Upper lobe of left lung (tissue), 6 donors: ENCODE measurements around the gene CASP10. TPM values are rescaled to one million over a fixed set of nuclear protein-coding genes. Genes with fewer than 3 reads are reported as not detected.
"Not testable (repeated sequence)": the region's sequence is repeated elsewhere in the genome, so short reads cannot be mapped to it uniquely, and the experiment has no call there.

Experiments used
- ATAC-seq, 2 donors: fragments of 200-7000 bp; cut with Tn5 transposase; one replicate each; pipeline ENCODE4 v1.9.1; 2022; ENCODE audit warnings: mild to moderate bottlenecking in 2 of 2, moderate library complexity in 2 of 2; ENCODE audit not compliant: low FRiP score in 2 of 2
- DNase-seq, 2 donors: peaks; one replicate each; pipeline ENCODE4 v3.0.0-alpha.2; 2019 to 2020
- H3K27ac ChIP-seq, 4 donors: fragments of 200-600 bp; sonication (generic); one replicate each; pipeline ENCODE4 v1.5.1; 2016 to 2019
- H3K27me3 ChIP-seq, 4 donors: fragments of 200-600 bp; sonication (generic); one replicate each; pipeline ENCODE4 v1.5.1; 2017 to 2019
- H3K36me3 ChIP-seq, 4 donors: fragments of 200-600 bp; sonication (generic); one replicate each; pipeline ENCODE4 v1.5.1; 2016 to 2019
- H3K4me1 ChIP-seq, 4 donors: fragments of 200-600 bp; sonication (generic); one replicate each; pipeline ENCODE4 v1.5.1; 2018 to 2019
- H3K4me3 ChIP-seq, 4 donors: fragments of 200-600 bp; sonication (generic); one replicate each; pipeline ENCODE4 v1.5.1; 2017 to 2019; ENCODE audit warnings: mild to moderate bottlenecking in 2 of 4, moderate library complexity in 1 of 4
- H3K9me3 ChIP-seq, 4 donors: fragments of 200-600 bp; sonication (generic); one replicate each; pipeline ENCODE4 v1.5.1; 2018 to 2019
- CTCF ChIP-seq, 6 experiments: fragments of 450-650 bp in 4 of 6; fragments of 200-600 bp in 2 of 6; sonication (generic) in 2 of 6; IDR thresholded peaks; one replicate each; pipeline ENCODE4 v1.5.1; 2016 to 2019; ENCODE audit warnings: antibody characterized with exemption in 6 of 6
- EP300 ChIP-seq, 4 donors: sonication (generic); formaldehyde crosslinking; IDR thresholded peaks; one replicate each; pipeline ENCODE4 v1.5.1; 2017; ENCODE audit warnings: antibody characterized with exemption in 4 of 4, control low read depth in 2 of 4
- POLR2A ChIP-seq, 4 donors: fragments of 450-650 bp; IDR thresholded peaks; one replicate each; pipeline ENCODE4 v1.5.1; 2016 to 2017; ENCODE audit warnings: antibody characterized with exemption in 4 of 4, mild to moderate bottlenecking in 2 of 4
- POLR2AphosphoS5 ChIP-seq, 2 donors: sonication (generic); formaldehyde crosslinking; IDR thresholded peaks; one replicate each; pipeline ENCODE4 v1.5.1; 2017; ENCODE audit warnings: antibody characterized with exemption in 2 of 2
- WGBS, 2 donors: methylation state at CpG; one replicate each; pipeline ENCODE4 v1.1.5; 2017 to 2018; 5-methylcytosine and 5-hydroxymethylcytosine counted together
- total RNA-seq, 6 donors: library from RNA; depleted of rRNA in 4 of 6; stranded (reverse); fragments of >200 nt in 4 of 6; gene quantifications; one replicate each; pipeline versions ENCODE4 v1.1.0 to v1.2.1, GENCODE V29; 2016 to 2021
- donor health status: DM: no; HTN: no; CAD: no; lungs with moderate emphysema.
- donor health status: DM: no; HTN: yes; CAD: no; lungs with severe emphysema.

Gene CASP10
- total RNA-seq, 6 donors from 2014 or later = 21.1 to 67.1 (median 29.9) TPM

GRCh38 chr2:201235860-201236811 lies 53.2 kb downstream of the CASP10 start:
- peak overlapping the region; percentile 18 to 74 (median 31) for H3K27ac ChIP-seq
- H3K4me1 ChIP-seq = peaks cover 47 to 72% (median 62%) of the 10 kb centered on the region in 4 donors
- DNase-seq = peak in 1 of 2 donors; percentile 51
- ATAC-seq = peak; percentile 19 to 74
- no peaks in the 10 kb centered on the region for H3K9me3 ChIP-seq
- 21 to 24% methylated on average over 14 of the region's 14 CpGs for WGBS, 2 donors
- TF ChIP-seq EP300 (IDR thresholded peaks at IDR 0.05) (no peak), CTCF (IDR thresholded peaks at IDR 0.05) (peak; percentile 54 to 73 (median 70)), POLR2AphosphoS5 (IDR thresholded peaks at IDR 0.05) (peak in 1 of 2 donors; percentile 9), POLR2A (IDR thresholded peaks at IDR 0.05) (no peak)
- peak overlapping the region in 2 of 4 donors; percentile 1 to 32 for H3K4me3 ChIP-seq
- H3K27me3 ChIP-seq = no peaks in the 10 kb centered on the region
- H3K36me3 ChIP-seq = no peaks in the 10 kb centered on the region

DNA sequence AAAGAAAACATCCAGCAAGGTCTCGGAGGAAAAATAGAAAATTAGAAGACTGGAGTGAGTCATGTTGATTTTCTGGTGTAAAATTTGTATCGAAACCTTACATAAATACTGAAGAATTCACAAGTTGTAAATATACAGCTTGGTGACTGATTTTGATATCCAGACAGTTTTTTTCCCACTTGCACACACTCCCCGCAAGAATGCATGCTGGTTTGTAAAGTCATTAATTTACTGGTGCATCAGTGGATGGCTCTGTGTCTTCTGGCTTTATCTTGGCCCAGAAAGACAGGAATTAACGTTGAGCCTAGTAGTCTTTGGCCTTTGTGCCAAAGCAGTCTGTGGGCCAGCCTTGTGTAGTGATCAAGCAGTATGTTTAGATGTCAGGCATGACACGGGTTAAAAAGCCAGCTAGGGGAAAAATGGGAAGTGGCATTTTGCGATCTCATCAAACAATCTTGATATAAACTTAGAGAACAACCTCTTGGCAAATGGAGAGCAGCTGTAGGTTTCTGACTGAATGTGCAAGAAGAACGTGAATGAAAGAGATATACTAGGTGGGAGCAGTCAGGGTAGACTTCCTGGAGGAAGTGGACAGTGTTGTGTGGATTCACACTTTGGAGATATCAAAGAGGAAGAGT lies 54.7 kb downstream of the CASP10 start:
- no peak for ATAC-seq
- Histone ChIP-seq H3K4me1 (peaks cover 36 to 61% (median 51%) of the 10 kb centered on the region in 4 donors), H3K27me3 (no peaks in the 10 kb centered on the region), H3K27ac (peak overlapping the region in 3 of 4 donors; percentile 9 to 64 (median 31)), H3K4me3 (no peak overlapping the region), H3K9me3 (no peaks in the 10 kb centered on the region), H3K36me3 (no peaks in the 10 kb centered on the region)
- 53 to 54% methylated on average over 7 of the region's 7 CpGs for WGBS, 2 donors
- no peak for DNase-seq
- TF ChIP-seq POLR2A (IDR thresholded peaks at IDR 0.05) = no peak
- TF ChIP-seq POLR2AphosphoS5 (IDR thresholded peaks at IDR 0.05) = no peak
- TF ChIP-seq EP300 (IDR thresholded peaks at IDR 0.05) = no peak
- no peak for TF ChIP-seq CTCF (IDR thresholded peaks at IDR 0.05)

DNA sequence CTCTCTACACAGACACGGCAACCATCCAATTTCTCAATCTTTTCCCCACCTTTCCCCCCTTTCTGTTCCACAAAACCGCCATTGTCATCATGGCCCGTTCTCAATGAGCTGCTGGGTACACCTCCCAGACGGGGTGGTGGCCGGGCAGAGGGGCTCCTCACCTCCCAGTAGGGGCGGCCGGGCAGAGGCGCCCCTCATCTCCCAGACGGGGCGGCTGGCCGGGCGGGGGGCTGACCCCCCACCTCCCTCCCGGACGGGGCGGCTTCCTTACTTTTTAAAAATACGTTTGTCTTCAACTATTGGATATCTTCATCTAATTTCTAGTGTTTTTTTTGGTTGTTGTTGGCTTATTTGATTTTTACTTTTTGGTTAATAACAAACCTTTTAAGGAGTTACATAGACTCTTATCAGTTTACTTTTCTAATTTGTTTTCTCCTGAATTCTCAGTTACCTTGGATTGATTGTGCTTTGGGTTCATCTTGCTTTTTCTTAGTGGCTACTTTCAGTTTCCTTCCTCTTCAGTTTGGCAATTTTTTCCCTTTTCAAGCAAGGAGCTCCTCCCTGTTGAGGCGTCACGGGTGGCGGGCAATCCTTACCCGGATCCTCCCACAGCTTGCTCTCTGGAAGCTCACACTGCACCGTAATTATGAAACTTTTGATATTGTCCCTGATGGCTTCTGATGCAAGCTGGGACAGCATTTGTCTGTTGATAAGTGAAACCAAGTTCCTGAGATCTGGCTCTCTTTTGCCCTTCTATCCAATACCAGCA lies 56.4 kb downstream of the CASP10 start:
- H3K36me3 ChIP-seq, H3K4me3 ChIP-seq, H3K9me3 ChIP-seq, H3K27me3 ChIP-seq: not testable (repeated sequence)
- DNase-seq (peak; percentile 58 to 79), ATAC-seq (peak; percentile 73 to 93)
- 80 to 81% methylated on average over 21 of the region's 21 CpGs for WGBS, 2 donors
- TF ChIP-seq POLR2AphosphoS5 (IDR thresholded peaks at IDR 0.05) = peak; percentile 31 to 65
- H3K27ac ChIP-seq = peak overlapping the region; percentile 69 to 82 (median 77)
- H3K4me1 ChIP-seq = peaks cover 20 to 47% (median 36%) of the 10 kb centered on the region in 4 donors

GRCh38 chr2:201242571-201243277 lies 59.8 kb downstream of the CASP10 start:
- Histone ChIP-seq H3K27me3 (no peaks in the 10 kb centered on the region), H3K27ac (no peak overlapping the region), H3K36me3 (no peaks in the 10 kb centered on the region), H3K9me3 (no peaks in the 10 kb centered on the region), H3K4me1 (peaks cover 7 to 21% (median 15%) of the 10 kb centered on the region in 4 donors), H3K4me3 (no peak overlapping the region)
- ATAC-seq (no peak), DNase-seq (no peak)
- TF ChIP-seq POLR2A (IDR thresholded peaks at IDR 0.05) (no peak), POLR2AphosphoS5 (IDR thresholded peaks at IDR 0.05) (no peak), EP300 (IDR thresholded peaks at IDR 0.05) (no peak), CTCF (IDR thresholded peaks at IDR 0.05) (no peak)
